ENCODE data around the gene PAPOLB. TPM values are rescaled to one million over a fixed set of nuclear protein-coding genes. Genes with fewer than 3 reads are reported as not detected.

Gene PAPOLB
- total RNA-seq, 2 experiments from 2014 or later = not detected

DNA sequence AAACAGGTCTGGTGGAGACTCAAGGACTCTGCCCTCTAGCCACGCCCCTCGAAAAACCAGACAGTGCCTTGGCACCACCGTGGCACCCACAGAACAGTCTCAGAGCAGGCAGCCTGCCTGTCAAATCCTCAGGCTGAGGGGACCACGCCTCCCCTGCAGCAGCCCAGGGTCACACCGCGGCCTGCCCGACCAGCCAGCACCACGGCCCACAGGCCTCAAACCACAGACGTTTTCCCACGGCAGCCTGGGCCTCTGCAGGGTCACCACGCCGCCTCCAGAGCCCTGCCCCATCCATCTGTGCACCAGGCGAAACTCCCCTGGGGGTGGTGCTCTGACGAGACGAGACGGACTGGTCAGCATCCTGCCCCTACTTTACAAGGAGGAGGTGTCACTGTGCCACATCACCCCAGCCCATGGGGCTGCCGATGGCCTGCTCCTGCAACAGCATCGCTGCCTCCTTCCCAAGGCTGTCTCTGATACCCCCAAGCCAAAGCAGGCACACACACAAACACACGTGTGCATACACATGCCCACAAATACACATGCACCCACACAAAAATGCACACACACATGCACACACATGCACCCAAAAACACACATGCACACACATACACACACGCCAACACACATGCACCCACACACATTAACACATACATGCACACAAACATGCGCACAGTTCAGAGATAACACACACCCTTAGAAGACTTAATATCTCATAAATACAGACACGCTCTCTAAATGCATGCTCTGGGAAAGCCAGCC lies 24.6 kb downstream of the PAPOLB start:
- Mint-ChIP-seq H3K4me1 (ENCODE audit: low read depth) (no peaks in the 10 kb centered on the region), H3K4me3 (no peak overlapping the region), H3K27ac (no peak overlapping the region), H3K9me3 (no peaks in the 10 kb centered on the region), H3K27me3 (ENCODE audit: low read depth) (no peaks in the 10 kb centered on the region), H3K36me3 (ENCODE audit: low read depth) (no peaks in the 10 kb centered on the region)
- intact Hi-C loops (cut with micrococcal nuclease) = no loop called here
- no peak for DNase-seq
- CTCF ChIA-PET = interaction anchor here (0.5 kb wide), 1 partner anchor 141 kb away, joined by 3 read pairs; no protein-coding TSS in a partner anchor

- Mint-ChIP-seq H3K4me3 (no peak overlapping the region), H3K27me3 (ENCODE audit: low read depth) (no peaks in the 10 kb centered on the region), H3K4me1 (ENCODE audit: low read depth) (no peaks in the 10 kb centered on the region), H3K36me3 (ENCODE audit: low read depth) (no peaks in the 10 kb centered on the region), H3K9me3 (no peaks in the 10 kb centered on the region), H3K27ac (no peak overlapping the region)
- intact Hi-C loops (cut with micrococcal nuclease) = no loop called here
- CTCF ChIA-PET = no interaction called here
- no peak for DNase-seq
These were observed 25.6 kb downstream of the PAPOLB start for GRCh38 chr7:4836206-4836661.

GRCh38 chr7:4835398-4836205 lies 26.2 kb downstream of the PAPOLB start:
- DNase-seq = no peak
- Mint-ChIP-seq H3K4me1 (ENCODE audit: low read depth) (no peaks in the 10 kb centered on the region), H3K4me3 (no peak overlapping the region), H3K9me3 (no peaks in the 10 kb centered on the region), H3K27ac (no peak overlapping the region), H3K27me3 (ENCODE audit: low read depth) (no peaks in the 10 kb centered on the region), H3K36me3 (ENCODE audit: low read depth) (no peaks in the 10 kb centered on the region)
- intact Hi-C loops (cut with micrococcal nuclease) = no loop called here
- CTCF ChIA-PET = no interaction called here

DNA sequence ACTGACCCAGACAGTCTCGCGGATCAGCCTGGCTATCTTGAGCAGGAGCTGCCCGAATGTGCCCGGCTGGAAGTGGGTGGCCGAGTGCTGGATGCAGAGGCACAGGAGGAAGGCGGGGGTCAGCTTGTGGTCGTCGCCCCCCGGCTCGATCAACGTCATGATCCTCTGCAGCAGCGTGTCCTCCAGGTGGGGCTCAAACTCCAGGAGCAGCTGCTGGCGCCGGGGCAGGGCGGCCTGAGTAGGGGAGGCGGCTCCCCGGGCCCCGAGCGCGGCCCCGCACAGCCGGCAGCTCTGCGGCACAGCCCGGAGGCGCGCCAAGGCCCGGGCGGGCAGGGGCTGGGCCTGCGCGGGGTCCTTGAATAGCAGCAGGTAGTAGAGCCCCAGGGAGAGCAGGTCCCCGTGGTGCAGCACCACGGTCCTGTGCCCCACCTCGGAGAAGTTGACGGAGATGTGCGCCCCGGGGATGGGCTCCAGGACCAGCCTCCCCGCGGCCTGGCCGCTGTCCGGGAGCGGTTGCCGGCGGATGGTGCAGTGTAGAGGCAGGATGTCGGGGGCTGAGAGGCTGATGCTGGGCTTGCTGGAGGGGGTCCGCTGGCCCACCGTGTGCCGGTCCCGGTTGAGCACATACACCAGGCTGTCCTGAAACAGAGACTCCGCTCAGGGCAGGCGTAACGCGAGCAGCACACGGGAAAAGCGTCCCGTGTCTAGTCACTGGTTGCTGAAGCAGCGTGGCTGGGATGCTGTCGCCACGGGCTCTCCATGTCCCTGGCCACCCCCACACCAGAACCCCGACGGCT lies 27.0 kb downstream of the PAPOLB start:
- intact Hi-C loops (cut with micrococcal nuclease) = no loop called here
- Mint-ChIP-seq H3K27ac (no peak overlapping the region), H3K36me3 (ENCODE audit: low read depth) (no peaks in the 10 kb centered on the region), H3K4me3 (no peak overlapping the region), H3K9me3 (no peaks in the 10 kb centered on the region), H3K4me1 (ENCODE audit: low read depth) (peaks cover 2% of the 10 kb centered on the region), H3K27me3 (ENCODE audit: low read depth) (no peaks in the 10 kb centered on the region)
- CTCF ChIA-PET = no interaction called here
- no peak for DNase-seq

DNA sequence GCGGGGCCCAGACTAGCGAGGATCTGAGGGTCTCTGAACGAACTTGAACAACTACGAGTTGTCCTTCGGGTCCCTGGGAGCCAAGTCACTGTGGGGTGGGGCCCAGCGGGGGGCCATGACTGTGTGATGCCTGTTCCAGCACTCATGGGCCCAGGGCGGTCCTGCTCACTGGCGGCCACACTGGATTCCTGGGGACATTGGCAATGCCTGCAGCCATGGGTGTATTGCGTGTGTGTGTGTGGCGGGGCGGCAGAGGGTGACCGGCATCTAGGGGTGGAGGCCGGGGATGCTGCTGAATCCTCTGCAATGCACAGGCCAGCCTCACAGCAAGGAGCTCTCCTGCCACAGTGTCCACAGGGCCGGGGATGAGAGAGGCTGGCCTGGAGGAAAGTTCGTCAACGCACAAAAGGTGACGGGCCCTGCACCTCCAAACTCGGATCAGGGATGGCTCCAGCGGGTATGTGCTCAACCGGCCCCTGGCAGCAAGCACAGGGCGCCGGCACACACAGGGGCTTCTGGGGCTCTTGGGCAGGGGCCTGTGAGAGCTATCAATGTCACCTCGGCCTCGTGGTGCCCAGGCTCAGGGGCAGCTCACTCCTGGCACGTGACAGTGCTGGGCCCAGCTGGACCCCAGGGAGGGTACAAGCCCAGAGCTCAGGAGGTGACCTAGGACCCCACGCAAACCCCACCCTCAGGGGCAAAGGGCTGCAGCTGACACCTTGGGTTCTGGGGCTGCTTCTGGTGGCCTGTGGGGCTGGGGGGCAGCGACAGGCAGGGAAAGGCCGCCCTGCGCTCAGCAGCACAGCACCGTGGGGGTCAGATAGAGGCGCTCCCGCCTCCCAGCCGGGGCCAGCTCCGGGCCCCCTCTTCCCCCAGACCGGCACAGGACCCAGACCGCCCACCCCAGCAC lies 27.9 kb downstream of the PAPOLB start:
- no peaks in the 10 kb centered on the region for H3K27me3 Mint-ChIP-seq (ENCODE audit: low read depth)
- H3K4me1 Mint-ChIP-seq (ENCODE audit: low read depth) = peaks cover 2% of the 10 kb centered on the region
- CTCF ChIA-PET = no interaction called here
- no peaks in the 10 kb centered on the region for H3K9me3 Mint-ChIP-seq
- no peaks in the 10 kb centered on the region for H3K36me3 Mint-ChIP-seq (ENCODE audit: low read depth)
- no peak overlapping the region for H3K4me3 Mint-ChIP-seq
- no peak overlapping the region for H3K27ac Mint-ChIP-seq
- intact Hi-C loops (cut with micrococcal nuclease) = no loop called here
- no peak for DNase-seq

DNA sequence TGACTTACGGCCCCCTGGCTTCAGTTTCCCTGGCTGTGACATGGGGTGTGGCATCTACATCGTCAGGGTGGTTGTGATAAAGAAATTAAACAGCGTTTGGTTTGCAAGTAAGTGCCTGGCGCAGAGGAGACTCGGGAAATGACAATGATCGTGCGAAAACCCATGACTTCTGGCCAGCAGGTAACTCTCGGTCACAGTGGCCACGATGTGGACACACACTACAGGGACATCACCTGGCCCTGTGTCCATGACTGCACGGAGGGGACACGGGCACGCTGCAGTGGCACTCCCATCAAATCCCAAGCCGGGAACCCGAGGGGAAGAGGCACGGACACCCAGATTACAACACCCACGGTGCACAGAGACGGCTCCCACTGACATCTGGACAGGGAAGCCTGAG lies 28.7 kb downstream of the PAPOLB start:
- Mint-ChIP-seq H3K36me3 (ENCODE audit: low read depth) (no peaks in the 10 kb centered on the region), H3K4me3 (no peak overlapping the region), H3K27ac (no peak overlapping the region), H3K27me3 (ENCODE audit: low read depth) (no peaks in the 10 kb centered on the region), H3K4me1 (ENCODE audit: low read depth) (peaks cover 2% of the 10 kb centered on the region), H3K9me3 (no peaks in the 10 kb centered on the region)
- CTCF ChIA-PET = no interaction called here
- intact Hi-C loops (cut with micrococcal nuclease) = no loop called here
- DNase-seq = no peak

GRCh38 chr7:4832711-4833110 lies 29.1 kb downstream of the PAPOLB start:
- no peak for DNase-seq
- no peak overlapping the region for H3K4me3 Mint-ChIP-seq
- no peaks in the 10 kb centered on the region for H3K9me3 Mint-ChIP-seq
- no peaks in the 10 kb centered on the region for H3K27me3 Mint-ChIP-seq (ENCODE audit: low read depth)
- CTCF ChIA-PET = interaction anchor here (0.6 kb wide), 1 partner anchor 1624 kb away, joined by 3 read pairs; no protein-coding TSS in a partner anchor
- peaks cover 2% of the 10 kb centered on the region for H3K4me1 Mint-ChIP-seq (ENCODE audit: low read depth)
- H3K36me3 Mint-ChIP-seq (ENCODE audit: low read depth) = no peaks in the 10 kb centered on the region
- no peak overlapping the region for H3K27ac Mint-ChIP-seq
- intact Hi-C loops (cut with micrococcal nuclease) = no loop called here

DNA sequence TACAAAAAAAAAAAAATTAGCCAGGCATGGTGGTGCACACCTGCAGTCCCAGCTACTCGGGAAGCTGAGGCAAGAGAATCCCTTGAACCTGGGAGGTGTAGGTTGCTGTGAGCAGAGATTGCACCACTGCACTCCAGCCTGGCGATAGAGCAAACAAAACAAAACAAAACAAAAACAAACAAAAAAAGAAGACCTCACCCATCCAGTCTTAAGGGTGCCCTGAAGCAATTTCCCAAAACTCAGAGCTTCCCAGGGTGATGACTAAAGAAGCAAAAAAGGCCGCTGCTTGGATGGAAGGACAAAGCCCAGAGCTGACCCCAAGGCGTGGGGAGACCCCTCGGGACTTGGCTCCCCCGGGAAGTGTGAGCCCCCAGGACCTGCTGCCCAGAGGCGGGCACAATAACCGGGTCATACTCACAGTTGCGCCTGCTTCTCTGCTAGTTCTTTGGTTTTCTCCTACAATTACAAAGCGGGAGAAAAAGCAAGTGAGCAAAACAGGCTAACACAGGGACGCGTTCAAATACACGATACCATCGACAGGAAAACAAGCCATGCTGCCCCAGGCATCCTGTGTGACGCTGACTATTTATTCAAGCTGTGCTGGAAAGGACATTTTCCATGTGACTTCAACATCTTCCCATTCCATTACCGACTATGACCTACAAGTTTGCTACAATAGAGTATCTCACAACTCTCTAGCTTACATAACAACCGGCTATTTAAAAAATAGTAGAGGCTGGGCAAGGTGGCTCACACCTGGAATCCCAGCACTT lies 29.9 kb downstream of the PAPOLB start:
- Mint-ChIP-seq H3K4me1 (ENCODE audit: low read depth) (peaks cover 2% of the 10 kb centered on the region), H3K27ac (no peak overlapping the region), H3K36me3 (ENCODE audit: low read depth) (no peaks in the 10 kb centered on the region), H3K4me3 (no peak overlapping the region), H3K9me3 (no peaks in the 10 kb centered on the region), H3K27me3 (ENCODE audit: low read depth) (no peaks in the 10 kb centered on the region)
- DNase-seq = no peak
- intact Hi-C loops (cut with micrococcal nuclease) = loop anchor here (2.0 kb wide), 1 partner anchor 253 kb away; no protein-coding TSS in a partner anchor
- CTCF ChIA-PET = interaction anchor here (0.6 to 1.1 kb wide), 6 partner anchors 33 to 1623 kb away, joined by 3 to 8 read pairs (median 4); no protein-coding TSS in a partner anchor

GRCh38 chr7:4830176-4830575 lies 31.7 kb downstream of the PAPOLB start:
- CTCF ChIA-PET = interaction anchor here (0.5 to 1.9 kb wide), 11 partner anchors 19 to 464 kb away, joined by 3 to 10 read pairs (median 4); partner anchors contain the start of gene RADIL
- intact Hi-C loops (cut with micrococcal nuclease) = loop anchor here (1.0 to 2.0 kb wide), 2 partner anchors 53 to 255 kb away; partner anchors contain the start of gene RADIL

GRCh38 chr7:4828720-4829383 lies 33.0 kb downstream of the PAPOLB start:
- H3K36me3 Mint-ChIP-seq (ENCODE audit: low read depth) = no peaks in the 10 kb centered on the region
- intact Hi-C loops (cut with micrococcal nuclease) = no loop called here
- no peak overlapping the region for H3K4me3 Mint-ChIP-seq
- CTCF ChIA-PET = interaction anchor here (0.7 kb wide), 1 partner anchor 252 kb away, joined by 3 read pairs; no protein-coding TSS in a partner anchor
- peaks cover 2% of the 10 kb centered on the region for H3K4me1 Mint-ChIP-seq (ENCODE audit: low read depth)
- no peaks in the 10 kb centered on the region for H3K9me3 Mint-ChIP-seq
- DNase-seq = no peak
- H3K27me3 Mint-ChIP-seq (ENCODE audit: low read depth) = no peaks in the 10 kb centered on the region
- H3K27ac Mint-ChIP-seq = no peak overlapping the region

More at GRCh38 chr7:4830176-4830575, 31.7 kb downstream of the PAPOLB start:
- Mint-ChIP-seq H3K36me3 (ENCODE audit: low read depth) (no peaks in the 10 kb centered on the region), H3K27me3 (ENCODE audit: low read depth) (no peaks in the 10 kb centered on the region), H3K4me3 (no peak overlapping the region), H3K9me3 (no peaks in the 10 kb centered on the region), H3K4me1 (ENCODE audit: low read depth) (peaks cover 2% of the 10 kb centered on the region), H3K27ac (no peak overlapping the region)
- peak; percentile 74 for DNase-seq
